Measurements from ENCODE around the gene KCNQ1OT1. TPM values are rescaled to one million over a fixed set of nuclear protein-coding genes. Genes with fewer than 3 reads are reported as not detected.

KCNQ1OT1 gene
- total and polyA plus RNA-seq, 2 experiments from 2014 or later: 3.1 to 7.9 TPM

- H3K27ac ChIP-seq: peak overlapping the region; percentile 30
- H4K20me1 ChIP-seq (ENCODE audit: insufficient read depth, poor library complexity, severe bottlenecking): no peaks in the 10 kb centered on the region
- H3K79me2 ChIP-seq: no peaks in the 10 kb centered on the region
- no peak for TF ChIP-seq EZH2 (IDR thresholded peaks at IDR 0.05; ENCODE audit: borderline replicate concordance)
- peaks cover 58% of the 10 kb centered on the region for H3K9me3 ChIP-seq (ENCODE audit: low read depth)
- no peaks in the 10 kb centered on the region for H3K27me3 ChIP-seq
- 85% methylated on average over 4 of the region's 4 CpGs for WGBS (ENCODE audit: low lambda C conversion rate, missing lambda C conversion rate)
- no peaks in the 10 kb centered on the region for H3K4me1 ChIP-seq (ENCODE audit: insufficient read depth)
- no peaks in the 10 kb centered on the region for H3K36me3 ChIP-seq (replicated peaks; ENCODE audit: insufficient read depth, low read depth)
- H3K4me2 ChIP-seq: no peak overlapping the region
- no peak overlapping the region for H3K4me3 ChIP-seq
- no peak overlapping the region for H2AFZ ChIP-seq
- no peaks in the 10 kb centered on the region for H3K9me2 ChIP-seq (replicated peaks; ENCODE audit: insufficient read depth)
- DNase-seq (ENCODE audit: low spot score): no peak
Observed at GRCh38 chr11:2651054-2651617, 48.7 kb downstream of the KCNQ1OT1 start.

GRCh38 chr11:2650343-2650867 is 49.4 kb downstream of the KCNQ1OT1 start:
- H3K4me1 ChIP-seq (ENCODE audit: insufficient read depth): no peaks in the 10 kb centered on the region
- no peak for DNase-seq (ENCODE audit: low spot score)
- H3K4me3 ChIP-seq: no peak overlapping the region
- no peak overlapping the region for H2AFZ ChIP-seq
- WGBS (ENCODE audit: low lambda C conversion rate, missing lambda C conversion rate): 99% methylated on average over 2 of the region's 2 CpGs
- no peak overlapping the region for H3K4me2 ChIP-seq
- H3K79me2 ChIP-seq: no peaks in the 10 kb centered on the region
- no peaks in the 10 kb centered on the region for H3K27me3 ChIP-seq
- H3K36me3 ChIP-seq (replicated peaks; ENCODE audit: insufficient read depth, low read depth): no peaks in the 10 kb centered on the region
- no peak overlapping the region for H3K27ac ChIP-seq
- peaks cover 59% of the 10 kb centered on the region for H3K9me3 ChIP-seq (ENCODE audit: low read depth)
- TF ChIP-seq EZH2 (IDR thresholded peaks at IDR 0.05; ENCODE audit: borderline replicate concordance): no peak
- TF ChIP-seq EZH2phosphoT487 (IDR thresholded peaks at IDR 0.05; ENCODE audit: low read depth, severe bottlenecking, unreplicated experiment): no peak
- TF ChIP-seq, protein P1, sequence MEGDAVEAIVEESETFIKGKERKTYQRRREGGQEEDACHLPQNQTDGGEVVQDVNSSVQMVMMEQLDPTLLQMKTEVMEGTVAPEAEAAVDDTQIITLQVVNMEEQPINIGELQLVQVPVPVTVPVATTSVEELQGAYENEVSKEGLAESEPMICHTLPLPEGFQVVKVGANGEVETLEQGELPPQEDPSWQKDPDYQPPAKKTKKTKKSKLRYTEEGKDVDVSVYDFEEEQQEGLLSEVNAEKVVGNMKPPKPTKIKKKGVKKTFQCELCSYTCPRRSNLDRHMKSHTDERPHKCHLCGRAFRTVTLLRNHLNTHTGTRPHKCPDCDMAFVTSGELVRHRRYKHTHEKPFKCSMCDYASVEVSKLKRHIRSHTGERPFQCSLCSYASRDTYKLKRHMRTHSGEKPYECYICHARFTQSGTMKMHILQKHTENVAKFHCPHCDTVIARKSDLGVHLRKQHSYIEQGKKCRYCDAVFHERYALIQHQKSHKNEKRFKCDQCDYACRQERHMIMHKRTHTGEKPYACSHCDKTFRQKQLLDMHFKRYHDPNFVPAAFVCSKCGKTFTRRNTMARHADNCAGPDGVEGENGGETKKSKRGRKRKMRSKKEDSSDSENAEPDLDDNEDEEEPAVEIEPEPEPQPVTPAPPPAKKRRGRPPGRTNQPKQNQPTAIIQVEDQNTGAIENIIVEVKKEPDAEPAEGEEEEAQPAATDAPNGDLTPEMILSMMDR (IDR thresholded peaks at IDR 0.05; ENCODE audit: poor library complexity): no peak
- no peaks in the 10 kb centered on the region for H3K9me2 ChIP-seq (replicated peaks; ENCODE audit: insufficient read depth)
- no peaks in the 10 kb centered on the region for H4K20me1 ChIP-seq (ENCODE audit: insufficient read depth, poor library complexity, severe bottlenecking)

GRCh38 chr11:2649848-2650247 is 49.9 kb downstream of the KCNQ1OT1 start:
- Histone ChIP-seq H3K4me1 (ENCODE audit: insufficient read depth) (no peaks in the 10 kb centered on the region), H3K9me2 (replicated peaks; ENCODE audit: insufficient read depth) (no peaks in the 10 kb centered on the region), H4K20me1 (ENCODE audit: insufficient read depth, poor library complexity, severe bottlenecking) (no peaks in the 10 kb centered on the region), H3K9me3 (ENCODE audit: low read depth) (peaks cover 63% of the 10 kb centered on the region), H3K79me2 (no peaks in the 10 kb centered on the region), H3K4me3 (no peak overlapping the region), H2AFZ (no peak overlapping the region), H3K36me3 (replicated peaks; ENCODE audit: insufficient read depth, low read depth) (no peaks in the 10 kb centered on the region), H3K27me3 (no peaks in the 10 kb centered on the region), H3K27ac (no peak overlapping the region), H3K4me2 (no peak overlapping the region)
- DNase-seq (ENCODE audit: low spot score): no peak
- TF ChIP-seq, protein P1 (IDR thresholded peaks at IDR 0.05; ENCODE audit: poor library complexity): no peak
- TF ChIP-seq EZH2 (IDR thresholded peaks at IDR 0.05; ENCODE audit: borderline replicate concordance): no peak
- TF ChIP-seq EZH2phosphoT487 (IDR thresholded peaks at IDR 0.05; ENCODE audit: low read depth, severe bottlenecking, unreplicated experiment): no peak
- 98% methylated on average over 2 of the region's 2 CpGs for WGBS (ENCODE audit: low lambda C conversion rate, missing lambda C conversion rate)

- Histone ChIP-seq H3K9me3 (ENCODE audit: low read depth) (peaks cover 67% of the 10 kb centered on the region), H3K36me3 (replicated peaks; ENCODE audit: insufficient read depth, low read depth) (no peaks in the 10 kb centered on the region), H4K20me1 (ENCODE audit: insufficient read depth, poor library complexity, severe bottlenecking) (no peaks in the 10 kb centered on the region), H3K27me3 (no peaks in the 10 kb centered on the region), H3K4me3 (no peak overlapping the region), H3K9me2 (replicated peaks; ENCODE audit: insufficient read depth) (no peaks in the 10 kb centered on the region), H3K4me1 (ENCODE audit: insufficient read depth) (no peaks in the 10 kb centered on the region), H2AFZ (no peak overlapping the region), H3K4me2 (no peak overlapping the region), H3K79me2 (no peaks in the 10 kb centered on the region), H3K27ac (no peak overlapping the region)
- no peak for DNase-seq (ENCODE audit: low spot score)
- TF ChIP-seq EZH2phosphoT487 (IDR thresholded peaks at IDR 0.05; ENCODE audit: low read depth, severe bottlenecking, unreplicated experiment) (no peak), EZH2 (IDR thresholded peaks at IDR 0.05; ENCODE audit: borderline replicate concordance) (no peak)
- TF ChIP-seq, protein P1 (IDR thresholded peaks at IDR 0.05; ENCODE audit: poor library complexity): no peak
Observed at GRCh38 chr11:2649400-2649799, 50.4 kb downstream of the KCNQ1OT1 start.

Data from hepatocyte (in vitro differentiated cells).